Lower leg skin (tissue), 3 donors: Measurements from ENCODE around the gene DYNLL2.

Experiments
- CTCF ChIP-seq, 3 donors: fragments of 450-650 bp; IDR thresholded peaks; one replicate each; pipeline ENCODE4 v1.5.1; 2016; ENCODE audit warnings: antibody characterized with exemption in 3 of 3, mild to moderate bottlenecking in 3 of 3, moderate library complexity in 2 of 3
- POLR2A ChIP-seq, 2 donors: fragments of 450-650 bp; IDR thresholded peaks; one replicate each; pipeline ENCODE4 v1.6.1; 2016 to 2017; ENCODE audit warnings: antibody characterized with exemption in 2 of 2, mild to moderate bottlenecking in 1 of 2, moderate library complexity in 1 of 2

GRCh38 chr17:58105093-58105492 lies 21.9 kb downstream of the DYNLL2 start:
- TF ChIP-seq CTCF (IDR thresholded peaks at IDR 0.05) (no peak), POLR2A (IDR thresholded peaks at IDR 0.05) (no peak)
